CD8-positive, alpha-beta memory T cell (primary cell): Measurements from ENCODE around the gene GMPPA. TPM values are rescaled to one million over a fixed set of nuclear protein-coding genes. Genes with fewer than 3 reads are reported as not detected.

Experiments
- CTCF ChIA-PET: fragments of 350-600 bp; sonication (Branson Sonifier 250); formaldehyde crosslinking; loops from one replicate; lab custom pipeline; 2021; ENCODE audit warnings: antibody characterized with exemption; lab: Charles Lee
- POLR2A ChIA-PET: fragments of 350-600 bp; sonication (Branson Sonifier 250); formaldehyde crosslinking; loops from one replicate; lab custom pipeline; 2021; ENCODE audit warnings: antibody characterized with exemption; lab: Charles Lee
- DNase-seq, 5 donors: peaks; one replicate each; pipeline versions ENCODE4 v3.0.0 to v3.0.0-alpha.2; 2020 to 2022; ENCODE audit warnings: mixed read lengths in 1 of 5
- H3K27ac ChIP-seq: one replicate; pipeline ENCODE4 v1.7.0; 2013; ENCODE audit warnings: low read depth, mild to moderate bottlenecking, low read length, moderate library complexity
- H3K27me3 ChIP-seq: 2 replicates; pipeline ENCODE4 v1.7.0; 2013; ENCODE audit warnings: low read length, mild to moderate bottlenecking; ENCODE audit not compliant: insufficient read depth, poor library complexity, severe bottlenecking
- H3K36me3 ChIP-seq: 2 replicates; pipeline ENCODE4 v1.7.0; 2013; ENCODE audit warnings: mild to moderate bottlenecking, low read length, moderate library complexity; ENCODE audit not compliant: insufficient read depth
- H3K4me1 ChIP-seq: 2 replicates; pipeline ENCODE4 v1.7.0; 2013; ENCODE audit warnings: mild to moderate bottlenecking, low read length, moderate library complexity; ENCODE audit not compliant: insufficient read depth
- H3K4me3 ChIP-seq: 2 replicates; pipeline ENCODE4 v1.7.0; 2013; ENCODE audit warnings: mild to moderate bottlenecking, low read length
- H3K9me3 ChIP-seq: 2 replicates; pipeline ENCODE4 v1.7.0; 2013; ENCODE audit warnings: mild to moderate bottlenecking, low read length
- H3K27ac Mint-ChIP-seq, 8 donors: one replicate each; pipeline ENCODE4 v1.8.0; 2020 to 2021; ENCODE audit warnings: mixed read lengths in 8 of 8, mild to moderate bottlenecking in 6 of 8, inconsistent platforms in 3 of 8, moderate library complexity in 3 of 8
- H3K27me3 Mint-ChIP-seq, 2 donors: one replicate each; pipeline ENCODE4 v1.8.0; 2020 to 2021; ENCODE audit warnings: mixed read lengths in 2 of 2, mild to moderate bottlenecking in 1 of 2, moderate library complexity in 1 of 2
- H3K36me3 Mint-ChIP-seq, 3 donors: one replicate each; pipeline ENCODE4 v1.8.0; 2020 to 2021; ENCODE audit warnings: mixed read lengths in 3 of 3, inconsistent platforms in 1 of 3, mild to moderate bottlenecking in 1 of 3
- H3K4me1 Mint-ChIP-seq, 3 donors: one replicate each; pipeline ENCODE4 v1.8.0; 2020 to 2021; ENCODE audit warnings: mixed read lengths in 3 of 3, inconsistent platforms in 1 of 3, mild to moderate bottlenecking in 1 of 3
- H3K4me3 Mint-ChIP-seq, 7 donors: one replicate each; pipeline ENCODE4 v1.8.0; 2020 to 2021; ENCODE audit warnings: mixed read lengths in 7 of 7, mild to moderate bottlenecking in 6 of 7, moderate library complexity in 4 of 7, inconsistent platforms in 2 of 7
- H3K9me3 Mint-ChIP-seq, 5 donors: one replicate each; pipeline ENCODE4 v1.8.0; 2020 to 2022; ENCODE audit warnings: mixed read lengths in 5 of 5, mild to moderate bottlenecking in 3 of 5, moderate library complexity in 2 of 5, inconsistent platforms in 1 of 5
- polyA plus RNA-seq: library from polyadenylated mRNA; unstranded; fragments of 300-500 nt; fragmentation: Illumina TruSeq; gene quantifications from one replicate; pipeline ENCODE4 v1.2.3, GENCODE V29; 2021
- total RNA-seq, 2 experiments: library from RNA; stranded (reverse); gene quantifications; one replicate each; pipeline ENCODE4 v1.2.3, GENCODE V29; 2021

Gene GMPPA
- total and polyA plus RNA-seq, 3 experiments from 2014 or later, result 32.5 to 37.1 (median 36.9) TPM

DNA sequence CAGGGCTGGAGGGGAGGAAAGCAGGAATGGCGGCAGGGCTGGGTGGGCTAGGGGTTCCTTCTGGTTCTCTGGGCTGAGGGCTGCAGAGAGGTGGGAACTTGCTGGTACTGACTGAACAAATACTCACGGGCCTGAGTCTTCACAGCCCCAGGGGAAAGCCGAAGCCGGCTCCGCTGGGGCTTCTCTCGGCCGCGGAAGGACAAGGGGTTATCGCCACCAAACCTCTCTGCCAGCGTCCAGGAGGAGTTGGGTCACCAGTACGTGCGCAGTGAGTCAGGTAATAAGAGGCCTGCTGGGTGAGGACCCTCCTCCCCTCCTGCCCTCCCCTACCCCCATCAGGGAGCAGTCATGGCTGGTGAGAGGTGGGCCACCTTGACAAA is 13.5 kb upstream of the GMPPA start:
- H3K9me3 ChIP-seq, result no peaks in the 10 kb centered on the region
- Mint-ChIP-seq H3K4me1 (peaks cover 0 to 16% (median 2%) of the 10 kb centered on the region in 3 donors), H3K27me3 (peaks cover 30 to 61% of the 10 kb centered on the region in 2 donors), H3K4me3 (peak overlapping the region; percentile 34 to 82 (median 40)), H3K9me3 (no peaks in the 10 kb centered on the region), H3K36me3 (no peaks in the 10 kb centered on the region), H3K27ac (no peak overlapping the region)
- ChIA-PET CTCF (interaction anchor here (1.1 to 6.2 kb wide), 5 partner anchors 11 to 83 kb away, joined by 3 to 26 read pairs (median 4); partner anchors contain the start of gene GMPPA), POLR2A (no interaction called here)
- no peak for DNase-seq
- H3K36me3 ChIP-seq, result no peaks in the 10 kb centered on the region
- no peaks in the 10 kb centered on the region for H3K4me1 ChIP-seq
- no peak overlapping the region for H3K4me3 ChIP-seq
- no peak overlapping the region for H3K27ac ChIP-seq
- peaks cover 22% of the 10 kb centered on the region for H3K27me3 ChIP-seq

- no peaks in the 10 kb centered on the region for H3K36me3 Mint-ChIP-seq
- Histone ChIP-seq H3K36me3 (no peaks in the 10 kb centered on the region), H3K9me3 (no peaks in the 10 kb centered on the region), H3K4me1 (no peaks in the 10 kb centered on the region), H3K4me3 (no peak overlapping the region), H3K27ac (no peak overlapping the region), H3K27me3 (peaks cover 22% of the 10 kb centered on the region)
- H3K4me1 Mint-ChIP-seq, result peaks cover 0 to 16% (median 2%) of the 10 kb centered on the region in 3 donors
- POLR2A ChIA-PET, result no interaction called here
- CTCF ChIA-PET, result interaction anchor here (1.1 to 6.2 kb wide), 4 partner anchors 9 to 84 kb away, joined by 4 to 26 read pairs (median 7); partner anchors contain the start of gene GMPPA
- peaks cover 39 to 62% of the 10 kb centered on the region in 2 donors for H3K27me3 Mint-ChIP-seq
- DNase-seq, result no peak
- no peaks in the 10 kb centered on the region for H3K9me3 Mint-ChIP-seq
- H3K4me3 Mint-ChIP-seq, result no peak overlapping the region
- H3K27ac Mint-ChIP-seq, result no peak overlapping the region
Observed at GRCh38 chr2:219486380-219486959, 12.2 kb upstream of the GMPPA start.

GRCh38 chr2:219488149-219488843 is 10.4 kb upstream of the GMPPA start:
- Histone ChIP-seq H3K9me3 (no peaks in the 10 kb centered on the region), H3K36me3 (no peaks in the 10 kb centered on the region), H3K27me3 (peaks cover 26% of the 10 kb centered on the region), H3K4me1 (no peaks in the 10 kb centered on the region), H3K4me3 (no peak overlapping the region), H3K27ac (no peak overlapping the region)
- Mint-ChIP-seq H3K36me3 (no peaks in the 10 kb centered on the region), H3K9me3 (no peaks in the 10 kb centered on the region), H3K27me3 (peaks cover 50 to 61% of the 10 kb centered on the region in 2 donors), H3K4me3 (no peak overlapping the region), H3K27ac (no peak overlapping the region), H3K4me1 (peaks cover 0 to 16% (median 2%) of the 10 kb centered on the region in 3 donors)
- ChIA-PET POLR2A (no interaction called here), CTCF (no interaction called here)
- DNase-seq, result no peak

DNA sequence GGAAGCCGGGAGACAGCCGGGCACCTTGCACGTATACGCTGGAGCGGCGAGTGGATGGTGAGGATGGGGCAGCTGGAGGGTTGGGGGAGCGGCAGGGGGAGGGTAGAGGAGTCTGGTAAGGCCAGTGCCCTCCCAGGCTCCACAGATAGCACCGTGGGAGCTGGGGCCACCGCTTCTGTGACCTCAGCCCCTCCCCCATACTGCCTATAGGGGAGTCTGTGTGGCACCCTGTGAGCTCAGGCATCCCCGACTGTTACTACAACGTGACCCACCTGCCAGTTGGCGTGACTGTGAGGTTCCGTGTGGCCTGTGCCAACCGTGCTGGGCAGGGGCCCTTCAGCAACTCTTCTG is 9.9 kb upstream of the GMPPA start:
- CTCF ChIA-PET, result no interaction called here
- peaks cover 0 to 15% (median 2%) of the 10 kb centered on the region in 3 donors for H3K4me1 Mint-ChIP-seq
- H3K27ac Mint-ChIP-seq, result no peak overlapping the region
- no peaks in the 10 kb centered on the region for H3K9me3 ChIP-seq
- H3K27me3 ChIP-seq, result peaks cover 26% of the 10 kb centered on the region
- H3K4me1 ChIP-seq, result no peaks in the 10 kb centered on the region
- H3K4me3 Mint-ChIP-seq, result no peak overlapping the region
- no peak for DNase-seq
- peaks cover 50 to 66% of the 10 kb centered on the region in 2 donors for H3K27me3 Mint-ChIP-seq
- H3K36me3 ChIP-seq, result no peaks in the 10 kb centered on the region
- no peak overlapping the region for H3K27ac ChIP-seq
- no peak overlapping the region for H3K4me3 ChIP-seq
- POLR2A ChIA-PET, result no interaction called here
- no peaks in the 10 kb centered on the region for H3K36me3 Mint-ChIP-seq
- H3K9me3 Mint-ChIP-seq, result no peaks in the 10 kb centered on the region

- no peak for DNase-seq
- Histone ChIP-seq H3K4me1 (no peaks in the 10 kb centered on the region), H3K27me3 (peaks cover 22% of the 10 kb centered on the region), H3K9me3 (no peaks in the 10 kb centered on the region), H3K27ac (no peak overlapping the region), H3K4me3 (no peak overlapping the region), H3K36me3 (no peaks in the 10 kb centered on the region)
- H3K27me3 Mint-ChIP-seq, result peaks cover 52 to 66% of the 10 kb centered on the region in 2 donors
- no peak overlapping the region for H3K4me3 Mint-ChIP-seq
- H3K36me3 Mint-ChIP-seq, result no peaks in the 10 kb centered on the region
- CTCF ChIA-PET, result no interaction called here
- H3K27ac Mint-ChIP-seq, result no peak overlapping the region
- H3K9me3 Mint-ChIP-seq, result no peaks in the 10 kb centered on the region
- POLR2A ChIA-PET, result no interaction called here
- H3K4me1 Mint-ChIP-seq, result peaks cover 0 to 10% (median 0%) of the 10 kb centered on the region in 3 donors
Observed at GRCh38 chr2:219489315-219489714, 9.4 kb upstream of the GMPPA start.

- Mint-ChIP-seq H3K27me3 (peaks cover 53 to 71% of the 10 kb centered on the region in 2 donors), H3K27ac (no peak overlapping the region), H3K36me3 (no peaks in the 10 kb centered on the region), H3K4me3 (no peak overlapping the region), H3K9me3 (no peaks in the 10 kb centered on the region), H3K4me1 (peaks cover 0 to 8% (median 0%) of the 10 kb centered on the region in 3 donors)
- Histone ChIP-seq H3K27me3 (peaks cover 25% of the 10 kb centered on the region), H3K9me3 (no peaks in the 10 kb centered on the region), H3K36me3 (no peaks in the 10 kb centered on the region), H3K27ac (no peak overlapping the region), H3K4me3 (no peak overlapping the region), H3K4me1 (no peaks in the 10 kb centered on the region)
- DNase-seq, result no peak
- CTCF ChIA-PET, result interaction anchor here (2.0 kb wide), 1 partner anchor 19 kb away, joined by 7 read pairs; no protein-coding TSS in a partner anchor
- POLR2A ChIA-PET, result no interaction called here
Observed at GRCh38 chr2:219490186-219490585, 8.5 kb upstream of the GMPPA start.

- no peak overlapping the region for H3K4me3 ChIP-seq
- H3K9me3 ChIP-seq, result no peaks in the 10 kb centered on the region
- H3K27me3 ChIP-seq, result peaks cover 23% of the 10 kb centered on the region
- Mint-ChIP-seq H3K27ac (no peak overlapping the region), H3K27me3 (peaks cover 53 to 70% of the 10 kb centered on the region in 2 donors), H3K4me3 (no peak overlapping the region), H3K9me3 (no peaks in the 10 kb centered on the region), H3K4me1 (peaks cover 0 to 6% (median 0%) of the 10 kb centered on the region in 3 donors), H3K36me3 (no peaks in the 10 kb centered on the region)
- H3K36me3 ChIP-seq, result no peaks in the 10 kb centered on the region
- CTCF ChIA-PET, result interaction anchor here (1.7 to 2.0 kb wide), 2 partner anchors 19 to 39 kb away, joined by 7 to 10 read pairs; no protein-coding TSS in a partner anchor
- POLR2A ChIA-PET, result no interaction called here
- no peak overlapping the region for H3K27ac ChIP-seq
- no peaks in the 10 kb centered on the region for H3K4me1 ChIP-seq
- DNase-seq, result no peak
Observed at GRCh38 chr2:219490600-219491130, 8.0 kb upstream of the GMPPA start.
